Coronary artery (tissue), 2 donors: ENCODE measurements around the gene NECAB3.
A peak's percentile ranks its signal among the peaks of the same experiment; 100 is the strongest.

Source experiments
- DNase-seq: peaks from one replicate; pipeline ENCODE4 v3.0.0-alpha.2; 2017; ENCODE audit warnings: low spot score
- H3K27ac ChIP-seq, 2 donors: fragments of 200-600 bp; sonication (generic); one replicate each; pipeline ENCODE4 v1.5.1; 2016 to 2019
- H3K4me3 ChIP-seq: fragments of 200-600 bp; sonication (generic); 2 replicates; pipeline ENCODE4 v1.5.1; 2016; ENCODE audit warnings: mild to moderate bottlenecking, moderate library complexity
- CTCF ChIP-seq: fragments of 200-600 bp; sonication (generic); IDR thresholded peaks from one replicate; pipeline ENCODE4 v1.5.1; 2019; ENCODE audit warnings: antibody characterized with exemption

NECAB3 gene

GRCh38 chr20:33696448-33696847 is 22.2 kb upstream of the NECAB3 start:
- no peak for TF ChIP-seq CTCF
- Histone ChIP-seq H3K27ac (no peak overlapping the region), H3K4me3 (no peak overlapping the region)
- DNase-seq: no peak

GRCh38 chr20:33694639-33695012 is 20.4 kb upstream of the NECAB3 start:
- no peak for DNase-seq
- Histone ChIP-seq H3K27ac (peak overlapping the region; percentile 70 to 83), H3K4me3 (no peak overlapping the region)
- TF ChIP-seq CTCF: no peak

- Histone ChIP-seq H3K27ac (peak overlapping the region; percentile 70 to 83), H3K4me3 (no peak overlapping the region)
- peak; percentile 79 for DNase-seq
- TF ChIP-seq CTCF: no peak
Measured at GRCh38 chr20:33693741-33694638, 19.8 kb upstream of the NECAB3 start.

GRCh38 chr20:33693289-33693688 is 19.1 kb upstream of the NECAB3 start:
- no peak for TF ChIP-seq CTCF
- H3K27ac ChIP-seq: peak overlapping the region in 1 of 2 donors; percentile 70
- no peak overlapping the region for H3K4me3 ChIP-seq
- no peak for DNase-seq

GRCh38 chr20:33689973-33690372 is 15.7 kb upstream of the NECAB3 start:
- TF ChIP-seq CTCF: no peak
- Histone ChIP-seq H3K4me3 (no peak overlapping the region), H3K27ac (no peak overlapping the region)
- no peak for DNase-seq

GRCh38 chr20:33689493-33689892 is 15.3 kb upstream of the NECAB3 start:
- H3K27ac ChIP-seq: no peak overlapping the region
- DNase-seq: no peak
- no peak overlapping the region for H3K4me3 ChIP-seq
- no peak for TF ChIP-seq CTCF

- H3K4me3 ChIP-seq: no peak overlapping the region
- no peak for TF ChIP-seq CTCF
- H3K27ac ChIP-seq: no peak overlapping the region
- DNase-seq: no peak
Measured at GRCh38 chr20:33688938-33689424, 14.8 kb upstream of the NECAB3 start.
